ENCODE data around the gene UBA5. TPM values are rescaled to one million over a fixed set of nuclear protein-coding genes. Genes with fewer than 3 reads are reported as not detected.

Gene UBA5
- polyA plus RNA-seq, 2 of the 4 experiments (the other 2 are of a cell fraction), result 41.8 to 49.1 TPM

DNA sequence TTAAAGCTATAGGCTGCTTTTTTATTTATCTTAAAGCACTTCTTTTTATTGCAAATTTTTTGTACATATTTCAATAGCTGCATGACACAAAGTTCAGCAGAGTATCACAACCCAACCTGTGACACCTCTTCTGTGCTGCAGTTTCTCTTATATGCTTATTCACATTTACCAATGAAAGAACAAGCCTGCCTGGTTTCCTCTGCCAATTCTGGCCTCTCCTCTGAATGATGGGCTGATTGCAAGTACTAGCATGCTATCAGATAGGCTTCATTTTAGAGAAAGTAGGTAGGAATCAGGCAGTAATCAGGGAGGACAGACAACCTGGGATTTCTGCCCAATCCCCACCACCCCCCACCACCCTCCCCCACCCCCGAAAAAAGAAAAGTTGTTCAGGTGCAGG lies 36.5 kb upstream of the UBA5 start:
- POLR2A ChIA-PET, result no interaction called here
- TF ChIP-seq NPAS2 (CRISPR knock-in tag; IDR thresholded peaks at IDR 0.05; ENCODE audit: borderline replicate concordance) (no peak), CBX8 (IDR thresholded peaks at IDR 0.05) (no peak), ZSCAN20 (CRISPR knock-in tag; IDR thresholded peaks at IDR 0.05) (no peak), TFCP2L1 (CRISPR knock-in tag; IDR thresholded peaks at IDR 0.05) (no peak), HEYL (CRISPR knock-in tag; IDR thresholded peaks at IDR 0.05) (no peak), RAD21 (conservative IDR thresholded peaks at IDR 0.05 in 1 of 2, IDR thresholded peaks at IDR 0.05 in 1 of 2) (no peak), ESRRA (IDR thresholded peaks at IDR 0.05; ENCODE audit: borderline replicate concordance, low read length) (no peak), RNF2 (IDR thresholded peaks at IDR 0.05; ENCODE audit: borderline replicate concordance, low read depth) (no peak), ELK1 (IDR thresholded peaks at IDR 0.05; ENCODE audit: low read depth, low read length) (no peak), CHD4 (IDR thresholded peaks at IDR 0.05; ENCODE audit: borderline replicate concordance) (no peak), NFE2L2 (conservative IDR thresholded peaks at IDR 0.05; ENCODE audit: low read length) (no peak), SREBF2 (IDR thresholded peaks at IDR 0.05) (no peak)
- TF ChIP-seq, protein P1, sequence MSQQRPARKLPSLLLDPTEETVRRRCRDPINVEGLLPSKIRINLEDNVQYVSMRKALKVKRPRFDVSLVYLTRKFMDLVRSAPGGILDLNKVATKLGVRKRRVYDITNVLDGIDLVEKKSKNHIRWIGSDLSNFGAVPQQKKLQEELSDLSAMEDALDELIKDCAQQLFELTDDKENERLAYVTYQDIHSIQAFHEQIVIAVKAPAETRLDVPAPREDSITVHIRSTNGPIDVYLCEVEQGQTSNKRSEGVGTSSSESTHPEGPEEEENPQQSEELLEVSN (IDR thresholded peaks at IDR 0.05; ENCODE audit: borderline replicate concordance, low read depth), result no peak
- TF ChIP-seq, protein P2, sequence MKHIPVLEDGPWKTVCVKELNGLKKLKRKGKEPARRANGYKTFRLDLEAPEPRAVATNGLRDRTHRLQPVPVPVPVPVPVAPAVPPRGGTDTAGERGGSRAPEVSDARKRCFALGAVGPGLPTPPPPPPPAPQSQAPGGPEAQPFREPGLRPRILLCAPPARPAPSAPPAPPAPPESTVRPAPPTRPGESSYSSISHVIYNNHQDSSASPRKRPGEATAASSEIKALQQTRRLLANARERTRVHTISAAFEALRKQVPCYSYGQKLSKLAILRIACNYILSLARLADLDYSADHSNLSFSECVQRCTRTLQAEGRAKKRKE (CRISPR knock-in tag; IDR thresholded peaks at IDR 0.05; ENCODE audit: low read depth), result no peak
- DNase-seq (ENCODE audit: low read depth in 1 of 2, low spot score in 1 of 2) (no peak), ATAC-seq (no peak), FAIRE-seq (no peak)
- H3K27ac ChIP-seq, result no peak overlapping the region
- H3K9me3 ChIP-seq, result no peaks in the 10 kb centered on the region
- WGBS (ENCODE audit: missing lambda C conversion rate), result 75% methylated on average over 1 of the region's 1 CpG
- H3K4me2 ChIP-seq, result no peak overlapping the region
- H3K4me1 ChIP-seq, result no peaks in the 10 kb centered on the region
- CTCF ChIA-PET, result no interaction called here
- no peak overlapping the region for H3K4me3 ChIP-seq

DNA sequence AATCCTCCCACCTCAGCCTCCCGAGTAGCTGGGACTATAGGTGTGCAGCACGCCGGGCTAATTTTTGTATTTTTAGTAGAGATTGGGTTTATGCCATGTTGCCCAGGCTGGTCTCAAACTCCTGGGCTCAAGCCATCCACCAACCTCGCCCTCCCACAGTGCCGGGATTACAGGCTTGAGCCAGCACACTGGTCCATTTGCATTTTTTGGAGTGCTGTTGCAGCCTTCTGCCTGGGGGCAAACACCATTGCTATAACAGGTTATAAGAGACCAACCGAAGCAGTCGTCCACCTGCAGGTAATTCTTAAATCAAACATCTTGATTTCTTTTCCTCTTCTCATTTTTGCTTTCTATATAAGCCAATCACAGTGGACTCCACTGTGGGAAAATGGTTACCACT lies 35.3 kb upstream of the UBA5 start:
- no peak for DNase-seq (ENCODE audit: low read depth in 1 of 2, low spot score in 1 of 2)
- ChIA-PET POLR2A (no interaction called here), CTCF (no interaction called here)
- Histone ChIP-seq H3K9me3 (no peaks in the 10 kb centered on the region), H3K4me1 (no peaks in the 10 kb centered on the region; the same call in 2 of the 3 replicates), H3K4me2 (no peak overlapping the region), H3K4me3 (no peak overlapping the region), H3K27ac (no peak overlapping the region)
- 92% methylated on average over 4 of the region's 7 CpGs for WGBS (ENCODE audit: missing lambda C conversion rate)
- no peak for ATAC-seq
- TF ChIP-seq BHLHE40 (IDR thresholded peaks at IDR 0.05; ENCODE audit: low read depth, low read length) (no peak), EHMT2 (IDR thresholded peaks at IDR 0.05; ENCODE audit: low read depth) (no peak), JUN (IDR thresholded peaks at IDR 0.05) (no peak)
- FAIRE-seq, result no peak

- no peak for ATAC-seq
- Histone ChIP-seq H3K4me3 (no peak overlapping the region), H3K9me3 (no peaks in the 10 kb centered on the region), H3K4me1 (peaks cover 4% of the 10 kb centered on the region; the same call in 1 of the 3 replicates), H3K4me2 (no peak overlapping the region), H3K27ac (no peak overlapping the region)
- CTCF ChIA-PET, result interaction anchor here (0.6 kb wide), 1 partner anchor 1163 kb away, joined by 4 read pairs; no protein-coding TSS in a partner anchor
- no peak for DNase-seq (ENCODE audit: low read depth in 1 of 2, low spot score in 1 of 2)
- POLR2A ChIA-PET, result no interaction called here
- 90% methylated on average over 1 of the region's 1 CpG for WGBS (ENCODE audit: missing lambda C conversion rate)
- FAIRE-seq, result no peak
- TF ChIP-seq HEYL (CRISPR knock-in tag; IDR thresholded peaks at IDR 0.05) (no peak), MYC (IDR thresholded peaks at IDR 0.05; ENCODE audit: borderline replicate concordance, low read length) (no peak), JUN (IDR thresholded peaks at IDR 0.05) (no peak), KDM1A (IDR thresholded peaks at IDR 0.05; ENCODE audit: low read depth) (no peak), KDM5A (IDR thresholded peaks at IDR 0.05) (no peak), ESRRA (IDR thresholded peaks at IDR 0.05; ENCODE audit: borderline replicate concordance, low read length) (no peak), CBX8 (IDR thresholded peaks at IDR 0.05) (no peak)
- TF ChIP-seq, protein P3, sequence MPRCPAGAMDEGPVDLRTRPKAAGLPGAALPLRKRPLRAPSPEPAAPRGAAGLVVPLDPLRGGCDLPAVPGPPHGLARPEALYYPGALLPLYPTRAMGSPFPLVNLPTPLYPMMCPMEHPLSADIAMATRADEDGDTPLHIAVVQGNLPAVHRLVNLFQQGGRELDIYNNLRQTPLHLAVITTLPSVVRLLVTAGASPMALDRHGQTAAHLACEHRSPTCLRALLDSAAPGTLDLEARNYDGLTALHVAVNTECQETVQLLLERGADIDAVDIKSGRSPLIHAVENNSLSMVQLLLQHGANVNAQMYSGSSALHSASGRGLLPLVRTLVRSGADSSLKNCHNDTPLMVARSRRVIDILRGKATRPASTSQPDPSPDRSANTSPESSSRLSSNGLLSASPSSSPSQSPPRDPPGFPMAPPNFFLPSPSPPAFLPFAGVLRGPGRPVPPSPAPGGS (IDR thresholded peaks at IDR 0.05), result no peak
- TF ChIP-seq, protein P4, sequence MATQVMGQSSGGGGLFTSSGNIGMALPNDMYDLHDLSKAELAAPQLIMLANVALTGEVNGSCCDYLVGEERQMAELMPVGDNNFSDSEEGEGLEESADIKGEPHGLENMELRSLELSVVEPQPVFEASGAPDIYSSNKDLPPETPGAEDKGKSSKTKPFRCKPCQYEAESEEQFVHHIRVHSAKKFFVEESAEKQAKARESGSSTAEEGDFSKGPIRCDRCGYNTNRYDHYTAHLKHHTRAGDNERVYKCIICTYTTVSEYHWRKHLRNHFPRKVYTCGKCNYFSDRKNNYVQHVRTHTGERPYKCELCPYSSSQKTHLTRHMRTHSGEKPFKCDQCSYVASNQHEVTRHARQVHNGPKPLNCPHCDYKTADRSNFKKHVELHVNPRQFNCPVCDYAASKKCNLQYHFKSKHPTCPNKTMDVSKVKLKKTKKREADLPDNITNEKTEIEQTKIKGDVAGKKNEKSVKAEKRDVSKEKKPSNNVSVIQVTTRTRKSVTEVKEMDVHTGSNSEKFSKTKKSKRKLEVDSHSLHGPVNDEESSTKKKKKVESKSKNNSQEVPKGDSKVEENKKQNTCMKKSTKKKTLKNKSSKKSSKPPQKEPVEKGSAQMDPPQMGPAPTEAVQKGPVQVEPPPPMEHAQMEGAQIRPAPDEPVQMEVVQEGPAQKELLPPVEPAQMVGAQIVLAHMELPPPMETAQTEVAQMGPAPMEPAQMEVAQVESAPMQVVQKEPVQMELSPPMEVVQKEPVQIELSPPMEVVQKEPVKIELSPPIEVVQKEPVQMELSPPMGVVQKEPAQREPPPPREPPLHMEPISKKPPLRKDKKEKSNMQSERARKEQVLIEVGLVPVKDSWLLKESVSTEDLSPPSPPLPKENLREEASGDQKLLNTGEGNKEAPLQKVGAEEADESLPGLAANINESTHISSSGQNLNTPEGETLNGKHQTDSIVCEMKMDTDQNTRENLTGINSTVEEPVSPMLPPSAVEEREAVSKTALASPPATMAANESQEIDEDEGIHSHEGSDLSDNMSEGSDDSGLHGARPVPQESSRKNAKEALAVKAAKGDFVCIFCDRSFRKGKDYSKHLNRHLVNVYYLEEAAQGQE (IDR thresholded peaks at IDR 0.05), result no peak
- TF ChIP-seq, protein P5, sequence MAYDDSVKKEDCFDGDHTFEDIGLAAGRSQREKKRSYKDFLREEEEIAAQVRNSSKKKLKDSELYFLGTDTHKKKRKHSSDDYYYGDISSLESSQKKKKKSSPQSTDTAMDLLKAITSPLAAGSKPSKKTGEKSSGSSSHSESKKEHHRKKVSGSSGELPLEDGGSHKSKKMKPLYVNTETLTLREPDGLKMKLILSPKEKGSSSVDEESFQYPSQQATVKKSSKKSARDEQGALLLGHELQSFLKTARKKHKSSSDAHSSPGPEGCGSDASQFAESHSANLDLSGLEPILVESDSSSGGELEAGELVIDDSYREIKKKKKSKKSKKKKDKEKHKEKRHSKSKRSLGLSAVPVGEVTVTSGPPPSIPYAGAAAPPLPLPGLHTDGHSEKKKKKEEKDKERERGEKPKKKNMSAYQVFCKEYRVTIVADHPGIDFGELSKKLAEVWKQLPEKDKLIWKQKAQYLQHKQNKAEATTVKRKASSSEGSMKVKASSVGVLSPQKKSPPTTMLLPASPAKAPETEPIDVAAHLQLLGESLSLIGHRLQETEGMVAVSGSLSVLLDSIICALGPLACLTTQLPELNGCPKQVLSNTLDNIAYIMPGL (CRISPR knock-in tag; IDR thresholded peaks at IDR 0.05; ENCODE audit: borderline replicate concordance), result no peak
- TF ChIP-seq, protein P2 (CRISPR knock-in tag; IDR thresholded peaks at IDR 0.05; ENCODE audit: low read depth), result no peak
Observed at GRCh38 chr3:132625613-132626012, 34.5 kb upstream of the UBA5 start.
